Activated CD4-positive, alpha-beta T cell treated with anti-CD3 and anti-CD28 coated beads, Interleukin-2, amount 50 U/mL, for 1 hour (primary cell): Measurements from ENCODE around the gene PALLD.
"Not testable (repeated sequence)": the region's sequence is repeated elsewhere in the genome, so short reads cannot be mapped to it uniquely, and the experiment has no call there.

Source experiments
- DNase-seq: peaks from one replicate; pipeline ENCODE4 v3.0.0-alpha.2; 2020

Gene PALLD

DNA sequence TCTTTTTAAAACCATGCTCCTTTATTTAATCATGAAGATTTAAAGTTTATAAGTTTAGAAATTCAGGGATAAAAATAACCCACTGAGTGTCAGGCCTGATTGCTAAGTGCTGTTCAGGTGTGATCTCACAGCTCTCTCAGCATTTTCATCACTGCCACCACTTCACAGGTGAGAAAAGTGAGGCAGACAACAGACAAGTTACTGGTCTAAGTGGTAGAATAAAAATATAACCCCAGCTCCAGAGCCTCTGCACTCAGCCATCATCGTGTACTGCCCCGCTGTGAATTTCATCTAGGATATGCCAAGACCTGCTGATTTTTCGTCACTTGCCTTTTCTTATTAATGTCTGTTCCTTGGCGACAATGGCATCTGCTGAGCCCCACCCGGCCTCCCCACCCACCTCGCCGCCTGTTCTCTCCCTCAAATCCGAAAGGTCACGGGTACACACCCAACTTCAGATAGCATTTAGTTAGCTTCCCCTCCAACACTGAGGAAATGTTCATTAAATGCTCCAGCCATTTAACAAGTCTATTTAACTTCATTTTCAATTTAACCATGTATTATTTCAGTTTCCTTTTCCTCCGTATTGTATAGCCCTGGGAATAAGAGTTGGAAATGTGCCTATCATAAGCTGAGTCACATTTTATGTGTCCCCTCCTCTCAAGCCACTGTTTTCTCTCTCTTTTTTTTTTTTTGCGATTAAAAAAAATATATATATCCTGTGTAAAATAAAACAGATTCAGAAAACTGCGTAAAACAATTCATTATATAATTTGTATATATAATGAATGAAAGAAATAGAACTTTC lies 276.7 kb downstream of the PALLD start:
- DNase-seq = no peak

DNA sequence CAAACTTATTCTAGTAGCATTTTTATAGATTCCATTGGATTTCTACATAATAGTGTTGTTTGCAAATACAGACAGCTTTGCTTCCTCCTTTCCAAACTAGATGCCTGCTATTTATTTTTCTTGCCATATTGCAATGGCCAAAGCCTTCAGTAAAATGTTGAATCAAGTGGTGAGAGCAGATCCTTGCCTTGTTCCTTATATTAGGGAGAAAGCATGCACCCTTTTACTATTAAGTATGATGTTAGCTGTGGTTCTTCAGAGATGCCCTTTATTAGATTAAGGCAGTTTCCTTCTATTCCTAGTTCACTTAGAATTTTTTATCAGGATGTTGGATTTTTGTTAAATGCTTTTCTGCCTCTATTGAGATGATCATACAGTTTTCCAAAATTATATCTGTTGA lies 279.5 kb downstream of the PALLD start:
- DNase-seq = no peak

DNA sequence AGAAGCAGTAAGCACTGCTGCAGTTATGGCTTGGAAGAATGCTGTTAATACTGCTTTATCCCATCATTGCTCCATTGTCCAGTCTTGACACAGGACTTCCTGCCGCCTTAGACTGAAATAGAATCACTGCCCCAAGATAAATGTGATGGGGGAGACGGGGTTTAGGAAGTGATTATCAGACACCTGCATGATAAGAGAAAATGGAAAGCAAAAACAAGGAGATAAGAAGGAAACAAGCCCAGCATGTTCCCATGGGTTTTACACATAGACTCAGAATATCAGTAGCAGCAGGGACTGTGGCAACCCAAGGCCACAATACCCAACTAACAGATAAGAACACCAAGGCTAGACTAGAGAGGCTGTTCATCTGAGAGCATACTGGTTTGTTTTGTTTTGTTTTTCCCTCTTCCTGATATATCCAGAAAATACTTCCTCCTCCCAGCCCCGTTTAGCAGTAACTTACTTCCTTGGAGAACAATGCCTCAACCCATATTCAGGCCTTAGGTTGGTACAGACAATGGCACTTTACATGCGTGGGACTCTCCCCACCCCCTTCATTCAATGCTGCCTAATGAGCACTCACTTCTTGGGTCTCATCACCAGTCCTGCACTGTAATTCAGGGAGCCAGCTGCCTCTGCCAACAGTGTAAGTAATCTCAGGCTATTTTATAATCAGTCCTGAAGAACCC lies 280.6 kb downstream of the PALLD start:
- DNase-seq = no peak

DNA sequence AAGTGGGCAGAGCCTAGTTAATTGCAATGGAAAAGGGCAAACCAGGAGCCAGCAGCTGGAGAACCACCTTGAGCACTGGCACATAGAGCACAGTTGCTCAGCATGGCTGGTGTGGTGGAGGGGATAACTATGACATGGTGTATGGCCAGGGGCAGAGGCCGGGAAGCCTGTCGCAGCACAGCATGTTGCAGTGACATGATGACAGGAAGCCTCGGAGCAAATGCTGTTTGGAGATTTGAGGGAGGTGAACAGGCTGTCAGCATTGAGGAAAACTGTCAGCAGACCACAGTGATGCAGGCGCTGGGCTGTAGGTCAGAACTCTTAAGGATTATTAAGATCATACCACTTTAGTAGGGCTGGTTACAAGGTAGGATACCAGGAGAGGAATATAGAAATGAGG lies 284.5 kb downstream of the PALLD start:
- no peak for DNase-seq

DNA sequence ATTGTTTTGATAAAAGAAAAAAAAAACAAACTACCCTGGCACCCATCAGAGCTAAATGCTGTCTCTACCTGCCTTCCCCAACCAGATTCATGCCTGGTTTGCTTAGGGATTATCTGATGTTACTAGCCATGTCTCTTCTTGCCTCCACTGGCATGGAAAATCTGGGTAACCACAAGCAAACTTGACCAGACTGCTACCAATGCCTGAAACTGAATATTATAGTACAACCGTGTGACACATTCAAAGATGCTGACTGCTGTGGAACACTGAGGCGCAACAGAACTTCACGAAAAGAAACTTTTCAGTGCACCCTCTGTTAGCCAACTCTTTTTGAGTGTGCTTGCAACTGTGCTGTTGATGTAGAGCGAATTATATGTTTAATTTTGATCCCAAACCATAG lies 285.1 kb downstream of the PALLD start:
- DNase-seq = no peak

DNA sequence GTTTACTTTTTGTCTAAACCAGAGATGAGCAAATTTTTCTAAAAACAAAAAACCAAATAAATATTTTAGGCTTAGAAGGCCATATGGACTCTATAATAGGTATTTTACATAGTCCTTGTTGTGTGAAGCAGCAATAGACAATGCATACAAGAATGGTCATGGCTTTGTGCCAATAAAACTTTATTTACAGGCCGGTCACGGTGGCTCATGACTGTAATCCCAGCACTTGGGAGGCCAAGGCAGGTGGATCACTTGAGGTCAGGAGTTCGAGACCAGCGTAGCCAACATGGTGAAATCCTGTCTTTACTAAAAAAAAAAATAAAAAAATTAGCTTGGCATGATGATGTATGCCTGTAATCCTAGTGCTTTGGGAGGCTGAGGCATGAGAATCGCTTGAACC lies 285.6 kb downstream of the PALLD start:
- DNase-seq = no peak

DNA sequence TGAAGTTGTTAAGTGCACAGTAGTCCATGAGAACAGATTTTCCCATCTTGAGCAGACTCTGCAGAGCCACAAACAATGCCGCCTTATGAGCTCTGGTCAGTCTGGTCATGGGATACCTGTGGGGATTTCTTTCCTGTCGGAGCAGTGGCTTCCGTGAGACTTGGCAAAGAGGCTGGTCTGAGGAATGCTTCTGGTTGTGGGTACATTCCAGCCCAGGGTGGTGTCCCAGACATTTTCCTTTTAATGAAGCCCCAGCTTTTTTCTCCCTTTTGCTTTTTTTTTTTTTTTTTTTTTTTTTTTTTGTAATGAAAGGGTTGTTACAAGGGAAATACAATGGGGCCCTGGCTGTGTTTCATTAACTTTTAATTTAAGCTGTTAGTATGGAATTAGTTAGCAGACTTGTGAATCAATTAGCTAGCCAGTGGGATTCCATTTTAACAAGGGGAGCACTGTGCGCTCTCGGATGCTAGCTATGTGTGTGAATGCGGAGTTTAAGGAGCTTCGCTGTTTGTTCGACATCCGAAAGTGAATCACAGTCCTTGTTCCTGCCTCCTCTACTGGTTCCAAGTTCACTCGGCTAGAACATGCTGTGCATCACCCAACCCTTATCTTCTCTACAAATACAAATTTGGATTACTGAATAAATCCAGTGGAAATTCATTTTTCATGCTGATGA lies 288.1 kb downstream of the PALLD start:
- DNase-seq = no peak

DNA sequence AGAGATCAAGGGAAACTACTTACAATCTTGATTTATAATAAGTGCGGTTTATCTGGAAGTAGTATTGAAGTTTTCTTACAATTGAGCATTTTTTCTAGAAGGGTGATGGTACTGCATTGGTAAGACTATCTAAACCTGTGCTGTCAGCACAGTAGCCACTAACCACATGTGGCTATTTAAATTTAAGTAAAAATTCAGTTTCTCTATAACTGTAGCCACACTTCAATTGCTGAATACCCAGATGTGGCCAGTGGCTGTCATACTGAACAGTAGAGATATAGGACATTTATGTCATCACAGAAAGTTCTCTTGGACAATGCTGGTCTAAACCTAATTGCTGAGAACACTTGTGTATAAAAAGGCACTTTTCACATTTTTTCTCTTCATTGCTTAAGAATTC lies 290.5 kb downstream of the PALLD start:
- DNase-seq = no peak

DNA sequence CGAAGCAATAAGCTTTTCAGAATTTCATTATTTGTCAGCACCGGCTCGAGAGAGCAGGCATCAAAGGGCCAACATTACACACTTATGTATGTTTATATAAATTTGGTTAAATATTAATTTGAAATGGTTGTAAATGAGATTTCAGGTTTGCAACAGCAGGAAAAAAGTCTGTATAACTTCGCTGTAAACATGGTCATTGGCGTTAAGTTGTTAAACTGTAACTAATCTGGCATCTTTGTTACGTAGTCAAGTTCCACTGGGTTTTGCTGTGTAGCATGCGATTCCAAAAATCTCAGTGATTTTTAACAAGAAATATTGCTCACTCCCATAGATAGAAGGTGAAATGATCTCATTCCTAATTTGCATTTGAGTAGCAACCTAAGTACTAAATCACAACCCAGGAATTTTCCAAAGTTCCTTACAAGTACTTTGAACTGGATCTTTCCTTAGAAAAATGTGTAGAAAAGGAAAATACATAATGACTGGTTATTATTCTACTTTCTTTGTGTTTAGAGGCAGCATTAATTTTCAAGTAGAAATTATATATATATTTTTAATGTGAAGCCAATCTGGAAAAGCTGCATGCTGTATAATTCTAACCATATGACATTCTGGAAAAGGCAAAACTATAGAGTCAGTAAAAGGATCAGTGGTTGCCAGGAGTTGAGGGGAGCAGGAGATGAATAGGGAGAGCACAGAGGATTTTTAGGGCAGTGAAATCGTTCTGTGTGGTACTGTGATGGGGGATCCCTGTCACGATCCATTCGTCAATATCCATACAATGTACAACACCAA lies 291.1 kb downstream of the PALLD start:
- no peak for DNase-seq

DNA sequence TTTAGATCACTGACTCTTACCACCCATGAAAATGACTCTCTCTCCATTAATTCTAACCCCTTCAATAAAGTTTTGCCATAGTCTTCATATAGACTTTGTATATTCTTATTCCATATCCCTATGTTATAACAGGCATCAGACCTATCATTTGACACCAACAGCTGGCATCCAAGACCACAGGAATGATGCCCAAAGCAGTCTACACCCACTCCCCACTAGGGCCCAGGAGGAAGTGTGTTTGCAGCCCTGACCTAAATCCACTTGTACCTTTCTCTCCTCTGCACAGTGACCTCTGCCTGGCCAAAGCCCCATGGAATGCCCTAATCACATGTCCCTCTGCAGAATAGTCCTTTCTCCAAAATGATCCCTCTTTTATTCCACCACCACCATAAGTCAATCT lies 294.0 kb downstream of the PALLD start:
- DNase-seq = no peak

DNA sequence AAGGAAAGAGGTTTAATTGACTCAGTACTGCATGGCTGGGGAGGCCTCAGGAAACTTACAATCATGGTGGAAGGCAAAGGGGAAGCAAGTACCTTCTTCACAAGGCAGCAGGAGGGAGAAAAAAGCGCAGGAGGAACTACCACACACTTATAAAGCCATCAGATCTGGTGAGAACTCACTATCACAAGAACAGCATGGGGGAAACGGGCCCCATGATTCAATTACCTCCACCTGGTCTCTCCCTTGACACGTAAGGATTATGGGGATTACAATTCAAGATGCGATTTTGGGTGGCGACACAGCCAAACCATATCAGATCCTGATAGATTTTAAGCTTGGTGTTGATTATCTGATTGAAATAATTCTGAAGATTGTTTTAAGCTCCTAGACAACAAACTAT lies 294.5 kb downstream of the PALLD start:
- DNase-seq = no peak

DNA sequence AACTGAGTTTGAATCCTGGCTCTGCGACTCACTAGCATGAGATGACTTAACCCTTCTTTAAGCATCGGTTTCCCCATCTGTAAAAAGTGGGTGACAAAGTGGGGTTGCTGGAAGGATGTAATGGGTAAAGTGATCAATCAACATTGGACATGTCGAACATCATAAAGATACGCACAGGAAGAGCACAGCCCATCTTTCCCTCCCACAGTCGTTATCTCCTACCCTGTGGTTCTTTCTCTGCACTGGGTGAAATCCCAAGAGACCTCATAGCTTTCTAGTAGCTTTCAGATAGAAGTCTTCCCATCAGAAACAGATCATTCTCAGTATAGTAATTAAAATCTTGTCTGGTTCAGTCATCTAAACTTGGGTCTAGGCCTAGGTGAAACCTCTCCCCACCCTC lies 296.7 kb downstream of the PALLD start:
- DNase-seq = no peak

DNA sequence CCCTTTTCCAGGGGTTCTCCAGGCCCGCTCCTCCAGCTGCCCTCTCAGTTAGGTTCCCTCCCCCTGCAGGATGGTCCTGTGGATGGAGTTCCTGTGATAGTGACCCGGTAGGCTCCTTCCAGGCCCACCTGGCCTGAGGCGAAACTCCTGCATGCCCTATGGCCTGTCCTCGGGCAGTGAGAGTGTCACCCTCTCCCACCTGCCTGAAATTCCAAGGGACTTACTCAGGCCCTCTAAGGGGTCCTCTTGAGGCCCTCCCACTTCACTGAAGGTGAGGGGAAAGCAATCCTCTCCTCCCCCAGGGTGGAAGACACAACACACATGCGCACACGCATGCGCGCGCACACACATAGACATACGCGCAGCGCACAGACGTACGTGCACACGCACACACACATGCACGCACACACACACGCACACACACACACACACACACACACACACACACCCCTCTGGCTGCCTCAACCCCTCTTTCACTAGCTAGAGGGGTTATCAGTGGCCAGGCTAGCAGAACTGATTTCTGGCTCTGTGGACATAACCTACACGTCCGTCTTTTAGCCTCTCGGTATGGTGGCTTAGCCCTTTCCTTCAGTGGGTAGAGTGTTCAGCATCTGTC lies 297.3 kb downstream of the PALLD start:
- no peak for DNase-seq

DNA sequence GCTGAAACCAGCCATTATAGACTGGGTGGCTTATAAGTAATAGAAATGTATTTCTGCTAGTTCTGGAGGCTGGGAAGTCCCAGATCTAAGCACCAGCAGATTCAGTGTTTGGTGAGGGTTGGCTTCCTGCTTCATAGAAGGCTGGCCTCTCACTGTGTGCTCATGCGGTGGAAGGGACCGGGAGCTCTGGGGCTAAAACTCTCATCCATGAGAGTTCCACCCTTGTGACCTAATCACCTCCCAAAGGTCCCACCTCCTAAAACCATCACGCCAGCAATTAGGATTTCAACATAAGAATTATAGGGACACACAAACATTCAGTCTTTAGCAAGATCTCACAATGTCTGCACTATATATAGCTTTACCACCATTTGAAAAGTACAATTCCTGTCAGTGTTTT lies 298.0 kb downstream of the PALLD start:
- DNase-seq = no peak

DNA sequence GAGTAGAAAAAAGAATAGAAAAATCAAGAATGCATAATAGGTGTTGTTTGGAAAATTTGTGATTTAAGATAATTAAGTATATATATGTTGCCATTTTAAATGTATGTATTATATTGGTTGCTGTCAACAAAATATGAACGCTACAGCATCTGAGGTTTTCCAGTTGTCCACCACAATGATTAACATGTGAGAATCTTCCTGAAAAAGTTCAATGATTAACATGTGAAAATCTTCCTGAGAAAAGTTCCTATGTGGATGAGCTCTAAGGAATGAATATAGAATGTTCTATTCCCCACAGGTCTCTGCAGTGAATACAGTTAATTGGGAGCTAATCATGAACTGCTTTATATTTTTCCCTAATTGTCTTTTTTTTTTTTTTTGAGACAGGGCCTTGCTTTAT lies 298.5 kb downstream of the PALLD start:
- DNase-seq = no peak

DNA sequence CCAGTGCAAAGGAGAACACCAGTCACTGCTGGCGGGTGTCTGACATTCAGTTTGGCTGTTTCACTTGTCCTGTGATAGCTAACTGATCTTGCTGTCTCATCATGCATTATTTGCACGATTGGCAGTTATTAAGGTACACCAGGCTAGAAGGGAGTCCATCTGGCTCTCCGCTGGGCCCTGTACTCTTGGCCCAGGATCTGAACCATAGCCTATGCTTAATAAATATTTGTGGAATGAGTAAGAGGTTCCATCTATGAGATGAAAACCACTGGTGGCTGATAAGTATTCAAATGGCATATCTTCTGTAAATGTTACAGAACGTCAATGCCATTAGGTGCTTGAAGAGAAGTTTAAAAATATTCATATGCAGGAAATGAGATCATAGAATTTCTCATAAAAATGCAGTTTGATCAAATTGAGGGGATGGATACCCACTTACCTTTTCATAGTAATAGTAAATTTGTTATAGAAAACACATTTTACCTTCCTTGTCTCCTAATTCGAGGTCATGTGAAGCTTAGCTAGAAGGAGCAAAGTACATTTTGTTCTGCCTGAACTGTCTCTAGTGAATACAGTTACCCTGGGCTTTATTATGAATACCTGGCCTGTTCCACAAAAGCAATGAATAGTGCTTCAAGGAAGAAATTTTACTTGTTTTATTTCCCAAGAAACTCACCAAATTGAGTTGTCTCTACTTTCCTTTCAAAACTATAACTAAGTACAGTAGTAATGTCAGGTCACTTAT lies 299.7 kb downstream of the PALLD start:
- no peak for DNase-seq

DNA sequence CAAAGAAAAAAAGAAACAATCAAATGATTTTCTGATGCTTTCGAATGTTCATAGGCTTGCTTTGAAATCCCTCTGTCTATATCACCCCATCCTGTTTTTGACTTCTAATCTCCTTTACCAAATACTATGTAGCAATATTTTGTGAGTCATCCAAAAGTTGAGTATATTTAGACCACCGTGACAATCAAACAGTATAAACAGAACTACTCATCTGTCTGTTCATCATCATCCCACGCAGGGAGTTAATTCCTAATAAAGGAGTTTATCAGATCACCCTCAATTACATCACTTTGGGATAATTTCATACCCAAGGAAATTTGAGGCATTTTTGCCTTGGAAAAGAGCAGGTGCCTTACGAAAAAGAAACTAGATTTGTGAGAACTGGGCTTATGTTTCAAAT lies 300.3 kb downstream of the PALLD start:
- DNase-seq = no peak

DNA sequence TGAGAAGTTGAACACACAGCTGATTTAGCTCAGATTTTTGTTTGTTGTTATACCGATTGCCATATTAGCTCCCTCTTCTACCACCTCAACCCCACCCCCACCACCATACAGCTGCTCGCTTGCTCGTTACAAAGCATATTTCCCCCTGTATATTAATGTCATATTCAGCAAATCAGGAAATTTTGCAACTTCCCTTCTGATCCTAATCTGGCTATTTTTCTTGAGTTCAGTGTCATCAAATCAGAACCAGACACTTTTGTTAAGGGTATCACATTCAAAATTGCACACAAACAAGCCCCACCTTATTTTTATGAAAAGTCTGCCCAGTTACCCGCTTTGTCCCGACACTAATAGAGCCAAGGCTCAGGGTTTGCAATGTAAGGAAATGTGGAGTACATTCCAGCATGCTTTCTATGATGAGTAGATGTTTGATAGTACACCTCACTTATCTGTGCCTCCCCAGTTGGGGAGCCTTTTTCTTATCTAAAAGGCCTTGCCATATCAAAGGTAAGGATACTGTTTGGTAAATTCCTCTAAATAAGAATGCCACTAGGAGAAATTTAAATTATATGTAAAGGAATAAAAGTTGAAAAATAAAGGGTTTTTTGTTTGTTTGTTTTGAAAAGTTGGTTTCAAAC lies 301.0 kb downstream of the PALLD start:
- DNase-seq = no peak

DNA sequence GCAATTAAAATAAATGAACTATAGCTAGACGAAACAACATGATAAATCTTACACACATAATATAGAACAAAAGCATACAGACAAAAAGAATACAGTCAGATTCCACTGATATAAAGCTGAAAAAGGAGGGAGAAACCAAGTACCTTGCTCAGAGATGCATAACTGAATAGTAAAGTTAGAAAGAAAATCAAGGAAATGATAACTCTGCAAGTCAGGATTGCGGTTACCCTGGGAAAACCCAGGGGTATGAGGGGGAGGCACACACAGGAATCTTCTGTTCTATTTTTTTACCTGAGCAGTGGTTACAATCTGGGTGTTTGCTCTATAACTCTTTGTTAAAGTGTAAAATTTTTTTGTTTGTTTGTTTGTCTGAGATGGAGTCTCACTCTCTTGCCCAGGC lies 304.1 kb downstream of the PALLD start:
- no peak for DNase-seq

DNA sequence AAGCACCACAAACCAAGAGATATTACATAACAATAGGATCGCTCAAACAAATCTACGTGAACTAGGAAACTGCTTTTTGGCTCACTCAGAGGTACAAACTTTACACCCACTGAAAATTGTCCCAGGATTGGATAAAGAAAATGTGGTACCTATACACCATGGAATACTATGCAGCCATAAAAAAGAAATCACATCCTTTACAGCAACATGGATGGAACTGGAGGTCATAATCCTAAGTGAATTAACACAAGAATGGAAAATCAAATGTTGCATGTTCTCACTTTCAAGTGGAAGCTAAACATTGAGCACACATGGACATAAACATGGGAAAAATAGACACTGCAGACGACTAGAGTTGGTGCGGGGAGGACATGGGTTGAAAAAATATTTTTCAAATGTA lies 305.4 kb downstream of the PALLD start:
- no peak for DNase-seq

DNA sequence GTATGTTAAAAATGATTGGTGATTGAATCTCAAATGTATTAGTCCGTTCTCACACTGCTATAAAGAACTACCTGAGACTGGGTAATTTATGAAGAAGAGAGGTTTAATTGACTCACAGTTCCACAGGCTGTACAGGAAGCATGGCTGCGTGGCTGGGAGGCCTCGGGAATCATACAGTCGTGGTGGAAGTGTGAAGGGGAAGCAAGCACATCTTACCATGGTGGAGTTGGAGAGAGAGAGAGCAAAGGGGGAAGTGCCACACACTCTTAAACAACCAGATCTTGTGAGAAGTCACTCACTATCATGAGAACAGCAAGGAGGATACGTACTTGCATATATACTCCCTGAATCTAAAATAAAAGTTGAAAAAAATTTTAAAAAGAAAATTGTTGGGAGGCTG lies 306.2 kb downstream of the PALLD start:
- not testable (repeated sequence) for DNase-seq

DNA sequence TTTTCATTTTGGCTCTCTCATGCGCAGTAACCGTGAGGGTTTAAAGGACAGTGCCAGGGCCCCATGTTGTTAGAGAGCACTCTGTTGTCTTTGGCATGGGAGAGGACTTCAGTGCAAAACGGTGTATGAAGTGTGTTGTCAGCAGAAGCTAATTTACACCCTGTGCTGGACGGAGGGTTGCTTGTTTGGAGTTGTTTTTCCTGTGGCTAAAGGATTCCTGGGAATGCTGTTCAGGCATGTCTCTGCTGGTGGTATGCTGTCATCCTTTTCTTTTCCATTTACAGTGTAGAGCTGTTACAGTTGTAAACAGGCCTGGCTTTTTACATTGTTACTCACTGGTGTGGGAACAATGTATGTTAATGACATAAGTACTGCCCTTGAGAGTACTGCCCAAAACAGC lies 306.9 kb downstream of the PALLD start:
- DNase-seq = no peak
